CD4-positive, CD25-positive, alpha-beta regulatory T cell (primary cell): ENCODE measurements around the gene NEXN. TPM values are rescaled to one million over a fixed set of nuclear protein-coding genes. Genes with fewer than 3 reads are reported as not detected.

Experiments
- ATAC-seq, 2 donors: fragments of 150-1000 bp; cut with Tn5 transposase; one replicate each; pipeline ENCODE4 v1.10.0; 2021; ENCODE audit warnings: low read depth in 2 of 2, moderate number of reproducible peaks in 2 of 2, moderate library complexity in 1 of 2
- DNase-seq, 3 donors: peaks; one replicate each; pipeline versions ENCODE4 v3.0.0 to v3.0.0-alpha.2; 2012 to 2022; ENCODE audit warnings: mixed read lengths in 1 of 3
- H3K27ac ChIP-seq: one replicate; pipeline ENCODE4 v1.7.0; 2013; ENCODE audit warnings: mild to moderate bottlenecking, low read length; ENCODE audit not compliant: insufficient read depth, poor library complexity, severe bottlenecking
- H3K27me3 ChIP-seq: one replicate; pipeline ENCODE4 v1.7.0; 2013; ENCODE audit warnings: low read length; ENCODE audit not compliant: control insufficient read depth, insufficient read depth
- H3K36me3 ChIP-seq: one replicate; pipeline ENCODE4 v1.7.0; 2013; ENCODE audit warnings: mild to moderate bottlenecking, low read length, moderate library complexity; ENCODE audit not compliant: control insufficient read depth, insufficient read depth
- H3K4me1 ChIP-seq: 2 replicates; pipeline ENCODE4 v1.7.0; 2013; ENCODE audit warnings: mild to moderate bottlenecking, low read length; ENCODE audit not compliant: insufficient read depth, control insufficient read depth, poor library complexity, severe bottlenecking
- H3K4me3 ChIP-seq: one replicate; pipeline ENCODE4 v1.7.0; 2013; ENCODE audit warnings: low read depth, mild to moderate bottlenecking, low read length, moderate library complexity
- H3K9me3 ChIP-seq, 2 experiments: 1 replicate in 1 of 2; 2 replicates in 1 of 2; pipeline ENCODE4 v1.7.0; 2013; ENCODE audit warnings: low read length in 2 of 2, mild to moderate bottlenecking in 1 of 2, moderate library complexity in 1 of 2; ENCODE audit not compliant: control insufficient read depth in 2 of 2
- H3K27ac Mint-ChIP-seq, 3 donors: one replicate each; pipeline ENCODE4 v1.8.0; 2020 to 2022; ENCODE audit warnings: mild to moderate bottlenecking in 3 of 3, mixed read lengths in 3 of 3, moderate library complexity in 2 of 3
- H3K27me3 Mint-ChIP-seq: one replicate; pipeline ENCODE4 v1.8.0; 2022; ENCODE audit warnings: mild to moderate bottlenecking, mixed read lengths
- H3K36me3 Mint-ChIP-seq: one replicate; pipeline ENCODE4 v1.8.0; 2020; ENCODE audit warnings: mixed read lengths
- H3K4me1 Mint-ChIP-seq, 4 donors: one replicate each; pipeline ENCODE4 v1.8.0; 2020 to 2022; ENCODE audit warnings: mixed read lengths in 4 of 4, mild to moderate bottlenecking in 1 of 4
- H3K4me3 Mint-ChIP-seq, 4 donors: one replicate each; pipeline ENCODE4 v1.8.0; 2020 to 2022; ENCODE audit warnings: mild to moderate bottlenecking in 4 of 4, mixed read lengths in 4 of 4, moderate library complexity in 3 of 4
- H3K9me3 Mint-ChIP-seq, 7 donors: one replicate each; pipeline ENCODE4 v1.8.0; 2020 to 2022; ENCODE audit warnings: mixed read lengths in 7 of 7, mild to moderate bottlenecking in 3 of 7, moderate library complexity in 2 of 7
- polyA plus RNA-seq, 4 donors: library from polyadenylated mRNA; unstranded; fragments of 300-500 nt; fragmentation: Illumina TruSeq; gene quantifications; one replicate each; pipeline ENCODE4 v1.2.3, GENCODE V29; 2021
- total RNA-seq: library from RNA; stranded (reverse); gene quantifications from one replicate; pipeline ENCODE4 v1.2.3, GENCODE V29; 2022

Gene NEXN
- total RNA-seq (1.1 TPM), polyA plus RNA-seq (under 1 TPM in 3 of 4 donors, not detected in 1; 0.17 to 0.47 (median 0.17) TPM)

DNA sequence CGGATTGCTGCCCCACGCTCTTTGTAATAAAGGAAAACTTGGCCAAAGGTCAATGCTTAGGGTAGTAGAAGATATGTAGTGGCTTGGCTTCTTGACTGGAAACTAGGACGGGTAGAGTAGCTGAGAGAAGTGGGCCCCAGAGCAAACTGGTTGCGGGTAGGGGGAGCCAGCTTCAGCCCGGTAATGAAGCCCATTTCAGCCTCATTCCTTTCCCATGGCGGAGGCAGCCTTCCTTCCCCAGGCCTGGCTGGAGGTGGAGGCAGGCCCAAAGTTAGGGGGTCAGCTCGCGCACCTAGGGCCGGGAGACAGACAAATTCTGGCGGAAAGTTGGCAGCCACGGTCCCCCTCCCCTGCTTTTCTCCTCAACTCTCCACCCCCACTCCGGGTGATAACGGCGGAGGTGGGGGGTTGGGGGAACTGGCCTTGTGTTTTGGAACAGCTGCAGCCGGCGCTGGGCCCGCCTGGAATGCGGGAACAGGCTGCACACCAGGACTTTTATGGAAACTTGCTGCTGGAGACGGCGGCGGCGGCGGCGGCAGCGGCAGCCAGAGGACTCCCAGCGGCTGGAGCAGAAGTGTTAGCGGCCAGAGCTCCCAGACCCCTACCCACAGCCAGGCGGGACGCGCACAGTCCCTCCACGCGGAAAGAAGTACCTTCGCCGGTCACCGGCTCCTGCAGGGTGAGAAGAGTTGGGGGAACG, at the start of gene NEXN:
Gene NEXN (plus strand): TSS at position 544 of the 700 bp plus-strand sequence. CDS start 27,483 bp downstream, outside the sequence.
- Histone ChIP-seq H3K4me1 (peaks cover 14% of the 10 kb centered on the region), H3K4me3 (no peak within 1 kb of the TSS), H3K9me3 (no peaks in the 10 kb centered on the region), H3K27ac (no peak within 1 kb of the TSS), H3K36me3 (no peaks in the 10 kb centered on the region), H3K27me3 (peaks cover 4% of the 10 kb centered on the region)
- Mint-ChIP-seq H3K9me3 (peaks cover 0 to 2% (median 0%) of the 10 kb centered on the region in 7 donors), H3K4me3 (peak within 1 kb of the TSS in 3 of 4 donors; percentile 62 to 81 (median 76)), H3K27me3 (peaks cover 18% of the 10 kb centered on the region), H3K27ac (no peak within 1 kb of the TSS), H3K4me1 (peaks cover 0 to 17% (median 5%) of the 10 kb centered on the region in 4 donors), H3K36me3 (peaks cover 21% of the 10 kb centered on the region)
- no peak for ATAC-seq
- DNase-seq: no peak

DNA sequence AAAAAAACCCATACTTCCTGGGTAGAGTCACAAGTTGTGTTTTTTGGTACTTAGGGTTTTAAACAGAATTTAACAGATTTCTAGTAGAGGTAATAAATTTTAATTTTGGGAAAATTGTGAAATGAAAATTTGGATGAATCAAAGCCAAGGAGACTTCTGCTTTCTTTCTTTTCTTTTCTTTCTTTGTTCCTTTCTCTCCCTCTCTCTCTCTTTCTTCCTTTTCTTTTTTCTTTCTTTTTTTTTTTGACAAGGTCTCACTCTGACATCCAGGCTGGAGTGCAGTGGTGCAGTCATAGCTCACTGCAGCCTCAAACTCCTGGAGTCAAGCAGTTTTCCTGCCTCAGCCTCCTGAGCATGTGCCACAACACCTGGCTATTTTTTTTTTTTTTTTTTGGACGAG, 46.9 kb upstream of the NEXN start:
- no peak overlapping the region for H3K4me3 Mint-ChIP-seq
- Histone ChIP-seq H3K4me3 (no peak overlapping the region), H3K27me3 (no peaks in the 10 kb centered on the region), H3K27ac (no peak overlapping the region), H3K9me3 (no peaks in the 10 kb centered on the region), H3K4me1 (no peaks in the 10 kb centered on the region), H3K36me3 (peaks cover 23% of the 10 kb centered on the region)
- ATAC-seq (no peak), DNase-seq (no peak)
- no peaks in the 10 kb centered on the region for H3K9me3 Mint-ChIP-seq
- H3K36me3 Mint-ChIP-seq: peaks cover 36% of the 10 kb centered on the region
- H3K4me1 Mint-ChIP-seq: peaks cover 0 to 15% (median 10%) of the 10 kb centered on the region in 4 donors
- H3K27me3 Mint-ChIP-seq: no peaks in the 10 kb centered on the region
- H3K27ac Mint-ChIP-seq: peak overlapping the region in 1 of 3 donors; percentile 52

DNA sequence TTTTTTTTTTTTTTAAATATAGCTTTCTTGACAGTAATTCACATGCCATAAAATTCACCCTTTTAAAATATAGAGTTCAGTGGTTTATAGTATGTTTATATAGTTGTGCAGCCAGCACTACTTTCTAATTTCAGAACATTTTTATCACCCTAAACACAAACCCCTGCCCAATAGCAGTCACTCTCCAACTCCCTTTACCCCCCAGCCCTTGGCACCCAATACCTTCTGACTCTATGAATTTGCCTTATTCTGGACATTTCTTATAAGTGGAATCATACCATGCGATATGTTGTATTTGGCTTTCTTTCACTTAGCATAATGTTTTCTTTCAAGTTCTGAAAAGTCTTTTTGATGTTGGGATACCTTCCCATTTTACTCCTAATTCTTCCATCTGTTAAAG, 42.5 kb upstream of the NEXN start:
- H3K27ac Mint-ChIP-seq: no peak overlapping the region
- peaks cover 28% of the 10 kb centered on the region for H3K36me3 Mint-ChIP-seq
- H3K4me3 Mint-ChIP-seq: no peak overlapping the region
- DNase-seq: no peak
- H3K27me3 Mint-ChIP-seq: no peaks in the 10 kb centered on the region
- Histone ChIP-seq H3K4me1 (no peaks in the 10 kb centered on the region), H3K36me3 (peaks cover 22% of the 10 kb centered on the region), H3K9me3 (no peaks in the 10 kb centered on the region), H3K27ac (no peak overlapping the region), H3K4me3 (no peak overlapping the region), H3K27me3 (no peaks in the 10 kb centered on the region)
- no peaks in the 10 kb centered on the region for H3K9me3 Mint-ChIP-seq
- no peak for ATAC-seq
- H3K4me1 Mint-ChIP-seq: peaks cover 0 to 15% (median 7%) of the 10 kb centered on the region in 4 donors

DNA sequence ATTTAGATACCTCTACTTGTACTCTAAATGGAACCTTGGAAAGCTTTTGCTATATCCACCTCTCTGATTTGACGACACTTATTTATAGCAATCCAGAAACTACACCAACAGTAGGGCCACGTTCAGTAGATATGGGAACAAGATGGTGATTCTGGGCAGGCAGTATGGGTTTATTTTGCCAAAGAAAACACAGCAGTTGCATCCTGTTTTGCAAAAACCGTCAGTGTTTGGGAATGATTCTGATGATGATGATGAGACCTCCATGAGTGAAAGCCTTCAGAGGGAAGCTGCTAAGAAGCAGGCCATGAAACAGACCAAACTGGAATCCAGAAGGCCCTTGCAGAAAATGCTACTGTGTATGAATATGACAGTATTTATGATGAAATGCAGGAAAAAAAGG, 41.5 kb upstream of the NEXN start:
- no peaks in the 10 kb centered on the region for H3K27me3 Mint-ChIP-seq
- H3K36me3 ChIP-seq: peaks cover 22% of the 10 kb centered on the region
- no peaks in the 10 kb centered on the region for H3K4me1 ChIP-seq
- H3K27ac Mint-ChIP-seq: no peak overlapping the region
- DNase-seq (no peak), ATAC-seq (no peak)
- H3K36me3 Mint-ChIP-seq: peaks cover 20% of the 10 kb centered on the region
- H3K27me3 ChIP-seq: no peaks in the 10 kb centered on the region
- H3K4me3 Mint-ChIP-seq: no peak overlapping the region
- no peaks in the 10 kb centered on the region for H3K9me3 ChIP-seq
- no peak overlapping the region for H3K27ac ChIP-seq
- no peak overlapping the region for H3K4me3 ChIP-seq
- peaks cover 0 to 7% (median 3%) of the 10 kb centered on the region in 4 donors for H3K4me1 Mint-ChIP-seq
- no peaks in the 10 kb centered on the region for H3K9me3 Mint-ChIP-seq

DNA sequence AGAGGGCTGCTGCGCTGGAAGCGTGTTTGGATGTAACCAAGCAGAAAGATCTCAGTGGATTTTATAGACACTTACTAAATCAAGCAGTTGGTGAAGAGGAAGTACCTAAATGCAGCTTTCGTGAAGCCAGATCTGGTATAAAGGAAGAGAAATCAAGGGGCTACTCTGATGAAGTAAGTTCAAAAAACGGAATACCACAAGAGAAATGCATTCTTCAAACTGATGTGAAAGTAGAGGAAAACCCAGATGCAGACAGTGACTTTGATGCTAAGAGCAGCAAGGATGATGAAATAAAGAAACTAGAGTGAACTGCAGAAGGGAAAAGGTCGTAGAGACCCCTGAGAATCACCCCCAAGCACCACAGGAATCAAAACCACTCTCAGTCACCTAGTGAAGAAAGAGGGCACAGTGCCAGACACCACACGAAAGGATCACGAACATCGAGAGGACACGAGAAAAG, 40.8 kb upstream of the NEXN start:
- no peaks in the 10 kb centered on the region for H3K27me3 Mint-ChIP-seq
- H3K4me1 Mint-ChIP-seq: peaks cover 0 to 7% (median 2%) of the 10 kb centered on the region in 4 donors
- DNase-seq: no peak
- H3K9me3 Mint-ChIP-seq: no peaks in the 10 kb centered on the region
- peaks cover 22% of the 10 kb centered on the region for H3K36me3 ChIP-seq
- no peaks in the 10 kb centered on the region for H3K9me3 ChIP-seq
- no peak overlapping the region for H3K27ac ChIP-seq
- ATAC-seq: no peak
- H3K27me3 ChIP-seq: no peaks in the 10 kb centered on the region
- H3K4me1 ChIP-seq: no peaks in the 10 kb centered on the region
- H3K27ac Mint-ChIP-seq: no peak overlapping the region
- H3K36me3 Mint-ChIP-seq: peaks cover 22% of the 10 kb centered on the region
- H3K4me3 Mint-ChIP-seq: no peak overlapping the region
- H3K4me3 ChIP-seq: no peak overlapping the region

DNA sequence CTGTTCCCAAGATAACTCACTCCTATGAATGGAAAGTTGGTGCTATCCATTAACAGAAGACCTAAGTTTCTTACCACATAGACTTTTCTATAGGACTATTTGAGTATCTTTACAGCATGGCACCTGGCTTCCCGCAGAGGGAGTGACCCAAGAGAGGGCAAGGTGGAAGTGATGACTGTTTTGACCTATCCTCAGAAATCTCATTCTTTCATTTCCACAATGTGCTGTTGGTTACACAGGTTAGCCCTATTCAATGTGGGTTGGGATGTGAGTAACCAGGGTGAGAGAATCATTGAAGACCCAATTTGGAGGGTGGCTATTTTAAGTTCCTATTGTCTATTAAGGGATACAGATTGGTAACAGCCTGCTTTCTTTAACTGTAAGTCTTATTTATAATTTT, 38.3 kb upstream of the NEXN start:
- Mint-ChIP-seq H3K36me3 (peaks cover 32% of the 10 kb centered on the region), H3K4me3 (no peak overlapping the region), H3K4me1 (peaks cover 0 to 12% (median 5%) of the 10 kb centered on the region in 4 donors), H3K27me3 (no peaks in the 10 kb centered on the region), H3K27ac (no peak overlapping the region), H3K9me3 (peaks cover 0 to 11% (median 4%) of the 10 kb centered on the region in 7 donors)
- Histone ChIP-seq H3K9me3 (peaks cover 0 to 3% of the 10 kb centered on the region in 2 experiments), H3K36me3 (peaks cover 14% of the 10 kb centered on the region), H3K27me3 (no peaks in the 10 kb centered on the region), H3K4me1 (no peaks in the 10 kb centered on the region), H3K4me3 (no peak overlapping the region), H3K27ac (no peak overlapping the region)
- DNase-seq: no peak
- no peak for ATAC-seq

DNA sequence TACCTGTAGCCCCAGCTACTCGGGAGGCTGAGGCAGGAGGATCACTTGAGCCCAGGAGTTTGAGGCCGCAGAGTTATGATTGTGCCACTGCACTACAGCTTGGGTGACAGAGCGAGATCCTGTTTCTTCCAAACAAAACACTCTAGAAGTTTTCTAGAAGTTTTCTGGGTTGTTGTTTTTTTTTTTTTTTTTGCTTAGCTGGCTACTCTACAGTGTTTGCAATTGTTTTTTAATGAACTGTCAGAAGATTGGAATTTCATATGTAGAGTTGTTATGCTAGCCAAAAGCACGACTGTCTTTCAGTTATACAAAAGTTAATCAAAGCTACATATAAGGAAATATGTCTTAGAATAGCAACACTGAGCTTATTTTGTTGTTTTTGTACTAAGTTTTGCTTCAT, 30.9 kb upstream of the NEXN start:
- no peak overlapping the region for H3K4me3 ChIP-seq
- no peak overlapping the region for H3K27ac ChIP-seq
- Mint-ChIP-seq H3K27ac (no peak overlapping the region), H3K4me1 (peaks cover 0 to 32% (median 23%) of the 10 kb centered on the region in 4 donors), H3K9me3 (peaks cover 0 to 22% (median 4%) of the 10 kb centered on the region in 7 donors), H3K27me3 (no peaks in the 10 kb centered on the region), H3K4me3 (no peak overlapping the region), H3K36me3 (peaks cover 67% of the 10 kb centered on the region)
- H3K4me1 ChIP-seq: no peaks in the 10 kb centered on the region
- peaks cover 29% of the 10 kb centered on the region for H3K36me3 ChIP-seq
- ATAC-seq (no peak), DNase-seq (no peak)
- H3K27me3 ChIP-seq: no peaks in the 10 kb centered on the region
- peaks cover 0 to 4% of the 10 kb centered on the region in 2 experiments for H3K9me3 ChIP-seq

DNA sequence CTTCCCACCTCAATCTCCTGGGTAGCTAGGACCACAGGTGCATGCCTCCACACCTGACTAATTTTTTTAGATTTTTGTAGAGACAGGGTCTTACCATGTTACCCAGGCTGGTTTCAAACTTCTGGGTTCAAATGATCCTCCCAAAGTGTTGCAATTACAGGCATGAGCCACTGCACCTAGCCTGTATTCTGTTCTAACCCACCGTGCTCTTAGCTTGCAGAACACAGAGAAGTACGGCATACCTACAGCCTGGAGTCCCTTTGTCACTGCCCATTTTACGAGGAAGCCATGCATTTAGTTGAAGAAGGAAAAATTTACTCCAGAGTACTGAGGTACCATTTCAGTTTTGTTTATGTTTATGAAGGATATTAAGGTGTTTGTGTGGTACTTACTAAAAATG, 29.7 kb upstream of the NEXN start:
- DNase-seq: no peak
- H3K27me3 ChIP-seq: no peaks in the 10 kb centered on the region
- peaks cover 0 to 4% of the 10 kb centered on the region in 2 experiments for H3K9me3 ChIP-seq
- peaks cover 28% of the 10 kb centered on the region for H3K36me3 ChIP-seq
- peaks cover 0 to 22% (median 4%) of the 10 kb centered on the region in 7 donors for H3K9me3 Mint-ChIP-seq
- H3K4me1 ChIP-seq: no peaks in the 10 kb centered on the region
- no peak overlapping the region for H3K4me3 Mint-ChIP-seq
- no peak overlapping the region for H3K27ac ChIP-seq
- peaks cover 67% of the 10 kb centered on the region for H3K36me3 Mint-ChIP-seq
- no peaks in the 10 kb centered on the region for H3K27me3 Mint-ChIP-seq
- H3K4me1 Mint-ChIP-seq: peaks cover 0 to 32% (median 23%) of the 10 kb centered on the region in 4 donors
- H3K27ac Mint-ChIP-seq: no peak overlapping the region
- H3K4me3 ChIP-seq: no peak overlapping the region
- ATAC-seq: no peak
